GM18508 (cell line): ENCODE results near the gene ZNF763.
"Not testable (repeated sequence)": the region's sequence is repeated elsewhere in the genome, so short reads cannot be mapped to it uniquely, and the experiment has no call there.

Experiments used
- ATAC-seq: cut with Tn5 transposase; IDR thresholded peaks from one replicate; pipeline ENCODE4 v1.9.1; 2021; ENCODE audit warnings: moderate number of reproducible peaks; ENCODE audit not compliant: insufficient read depth, unreplicated experiment

The ZNF763 gene

GRCh38 chr19:11964858-11965645 is at the start of gene ZNF763:
Gene ZNF763 (plus strand): TSS chr19:11965040. CDS start chr19:11965209, 169 bp downstream.
- peak; percentile 60 for ATAC-seq

GRCh38 chr19:11921852-11922495 is 42.9 kb upstream of the ZNF763 start:
- ATAC-seq: no peak

- peak; percentile 62 for ATAC-seq
These were observed 39.8 kb upstream of the ZNF763 start, which contains the start of gene ZNF700 for GRCh38 chr19:11924886-11925650. Gene ZNF700 (plus strand): TSS chr19:11925107. CDS start chr19:11925211, 104 bp downstream.

- not testable (repeated sequence) for ATAC-seq
These were observed 39.1 kb upstream of the ZNF763 start for GRCh38 chr19:11925651-11926187.

GRCh38 chr19:11927227-11927626 is 37.6 kb upstream of the ZNF763 start:
- no peak for ATAC-seq

GRCh38 chr19:11931051-11931450 is 33.8 kb upstream of the ZNF763 start:
- ATAC-seq: no peak

GRCh38 chr19:11931513-11931912 is 33.3 kb upstream of the ZNF763 start:
- no peak for ATAC-seq

GRCh38 chr19:11935829-11936228 is 29.0 kb upstream of the ZNF763 start:
- ATAC-seq: not testable (repeated sequence)

- ATAC-seq: not testable (repeated sequence)
These were observed 26.5 kb upstream of the ZNF763 start for GRCh38 chr19:11938383-11938782.

- ATAC-seq: not testable (repeated sequence)
These were observed 23.4 kb upstream of the ZNF763 start for GRCh38 chr19:11941361-11941887.

GRCh38 chr19:11942008-11942842 is 22.6 kb upstream of the ZNF763 start:
- no peak for ATAC-seq

- ATAC-seq: no peak
These were observed 22.1 kb upstream of the ZNF763 start for GRCh38 chr19:11942843-11943108.

GRCh38 chr19:11944656-11945055 is 20.2 kb upstream of the ZNF763 start:
- no peak for ATAC-seq

GRCh38 chr19:11948646-11949045 is 16.2 kb upstream of the ZNF763 start:
- no peak for ATAC-seq

GRCh38 chr19:11949201-11949600 is 15.6 kb upstream of the ZNF763 start:
- ATAC-seq: no peak

GRCh38 chr19:11949614-11950080 is 15.2 kb upstream of the ZNF763 start:
- ATAC-seq: not testable (repeated sequence)

- ATAC-seq: no peak
These were observed 14.5 kb upstream of the ZNF763 start for GRCh38 chr19:11950312-11950711.

- no peak for ATAC-seq
These were observed 1.1 kb upstream of the ZNF763 start for GRCh38 chr19:11963566-11964355.

- ATAC-seq: no peak
These were observed 363 bp upstream of the ZNF763 start for GRCh38 chr19:11964496-11964857.
